ENCODE data around the gene TMEM144. TPM values are rescaled to one million over a fixed set of nuclear protein-coding genes. Genes with fewer than 3 reads are reported as not detected.

The TMEM144 gene
- total RNA-seq, 2 donors from 2014 or later, result 0.22 TPM; not detected in 1

DNA sequence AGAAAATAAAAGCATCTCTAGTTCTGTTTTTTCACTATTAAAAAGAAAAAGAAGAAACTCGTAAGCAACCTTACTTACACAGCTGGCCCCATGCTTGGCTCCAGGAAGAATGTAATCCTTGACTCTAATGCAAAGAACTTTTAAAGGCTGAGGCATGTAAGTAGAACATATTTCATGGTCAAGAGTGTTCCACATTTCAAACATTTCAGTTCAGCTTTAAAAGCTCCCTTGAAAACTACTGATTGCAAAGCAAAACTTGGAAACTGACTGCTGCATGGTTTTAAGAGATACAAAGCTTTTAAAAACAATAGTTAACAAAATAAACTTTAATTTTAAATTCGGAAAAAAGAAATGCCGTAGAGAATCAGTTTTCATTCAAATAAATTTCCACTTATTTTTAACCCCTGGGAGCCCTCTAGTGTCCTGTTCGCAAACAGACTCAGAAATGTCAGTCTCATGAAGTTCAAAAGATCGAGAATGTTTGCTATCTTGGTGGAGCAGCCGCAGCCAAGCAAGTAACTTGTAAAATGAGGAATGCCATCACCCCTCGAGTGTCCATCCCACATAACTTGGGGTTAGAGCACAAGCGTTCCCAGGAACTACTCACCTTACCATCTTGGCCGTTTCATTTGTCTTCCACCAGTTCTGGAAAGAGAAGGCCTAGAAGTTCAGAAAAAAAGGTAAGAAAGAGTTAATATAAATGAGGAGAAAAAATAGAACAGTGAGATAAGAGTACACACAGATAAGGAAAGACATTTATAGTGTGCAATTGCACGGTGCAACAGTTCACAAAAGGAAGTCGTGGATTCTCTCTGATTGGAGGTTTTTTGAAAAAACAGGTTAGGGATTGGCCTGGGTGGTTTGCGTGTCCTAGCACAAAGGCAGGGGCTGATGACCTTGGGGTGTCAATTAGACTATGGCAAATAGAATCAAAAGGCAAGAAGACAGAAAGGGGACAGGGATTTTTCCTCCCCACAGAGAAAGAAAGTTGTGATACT is 37.7 kb upstream of the TMEM144 start, which contains the start of gene GASK1B:
GASK1B (minus strand) TSS at position 765 of the 998 bp plus-strand sequence. CDS start 1,650 bp downstream, outside the sequence.
- no peak within 1 kb of the TSS for H3K27ac Mint-ChIP-seq
- no peak for ATAC-seq (replicated peaks in 1 of 2)
- H3K4me1 Mint-ChIP-seq (ENCODE audit: low read depth), result peaks cover 13% of the 10 kb centered on the region
- DNase-seq, result peak; percentile 7 to 14
- H3K27me3 Mint-ChIP-seq (ENCODE audit: low read depth), result peaks cover 34% of the 10 kb centered on the region
- no peaks in the 10 kb centered on the region for H3K9me3 Mint-ChIP-seq
- H3K4me3 Mint-ChIP-seq, result peak within 1 kb of the TSS in 1 of 2 donors; percentile 48
- H3K36me3 Mint-ChIP-seq (ENCODE audit: insufficient read depth in 2 of 2), result no peaks in the 10 kb centered on the region

DNA sequence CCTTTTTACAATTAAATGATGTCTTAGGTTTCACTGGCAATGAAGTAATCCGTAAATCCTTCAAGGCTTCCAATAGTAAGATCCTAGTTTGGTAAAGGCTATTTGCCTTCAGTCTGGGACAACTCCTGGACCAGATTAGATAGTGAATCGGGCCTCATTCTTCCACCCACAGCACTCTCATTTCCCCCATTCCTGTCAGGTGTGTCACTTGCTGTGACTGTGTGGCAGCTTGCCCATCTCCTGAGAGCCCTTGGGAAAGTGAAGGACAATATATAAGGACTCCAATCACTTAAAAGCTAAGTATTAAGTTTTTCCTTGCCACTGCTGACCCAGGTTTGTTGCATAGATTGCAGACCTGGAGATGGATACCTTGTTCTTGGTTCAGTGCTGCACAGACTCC is 34.2 kb upstream of the TMEM144 start:
- Mint-ChIP-seq H3K4me3 (no peak overlapping the region), H3K9me3 (no peaks in the 10 kb centered on the region), H3K27me3 (ENCODE audit: low read depth) (peaks cover 23% of the 10 kb centered on the region), H3K27ac (no peak overlapping the region), H3K36me3 (ENCODE audit: insufficient read depth in 2 of 2) (no peaks in the 10 kb centered on the region), H3K4me1 (ENCODE audit: low read depth) (peaks cover 6% of the 10 kb centered on the region)
- no peak for DNase-seq
- no peak for ATAC-seq (replicated peaks in 1 of 2)

DNA sequence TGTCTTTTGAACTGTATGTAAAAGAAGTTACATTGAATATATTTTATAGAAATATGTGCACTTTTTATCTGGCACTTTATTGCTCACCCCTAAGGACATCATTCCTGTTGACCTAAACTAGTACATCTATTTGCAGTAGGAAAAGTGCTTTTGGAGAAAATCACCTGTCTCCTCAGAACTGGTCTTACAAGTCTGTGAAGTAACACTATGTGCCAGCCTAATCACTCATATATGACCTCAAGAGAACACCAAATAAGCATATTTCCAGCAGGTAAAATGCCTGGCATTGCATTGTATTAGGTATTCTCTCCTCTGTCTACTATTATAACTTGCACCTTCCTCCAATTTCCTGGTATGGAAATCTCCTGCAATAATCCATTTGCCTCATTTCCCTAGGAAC is 33.5 kb upstream of the TMEM144 start:
- no peak overlapping the region for H3K27ac Mint-ChIP-seq
- H3K9me3 Mint-ChIP-seq, result no peaks in the 10 kb centered on the region
- no peak overlapping the region for H3K4me3 Mint-ChIP-seq
- peaks cover 4% of the 10 kb centered on the region for H3K4me1 Mint-ChIP-seq (ENCODE audit: low read depth)
- DNase-seq, result no peak
- H3K36me3 Mint-ChIP-seq (ENCODE audit: insufficient read depth in 2 of 2), result no peaks in the 10 kb centered on the region
- peaks cover 18% of the 10 kb centered on the region for H3K27me3 Mint-ChIP-seq (ENCODE audit: low read depth)
- ATAC-seq (replicated peaks in 1 of 2), result no peak

GRCh38 chr4:158179465-158179864 is 30.8 kb upstream of the TMEM144 start:
- DNase-seq (no peak), ATAC-seq (replicated peaks in 1 of 2) (no peak)
- H3K4me1 Mint-ChIP-seq (ENCODE audit: low read depth), result no peaks in the 10 kb centered on the region
- H3K9me3 Mint-ChIP-seq, result no peaks in the 10 kb centered on the region
- H3K4me3 Mint-ChIP-seq, result no peak overlapping the region
- H3K27me3 Mint-ChIP-seq (ENCODE audit: low read depth), result peaks cover 11% of the 10 kb centered on the region
- no peak overlapping the region for H3K27ac Mint-ChIP-seq
- no peaks in the 10 kb centered on the region for H3K36me3 Mint-ChIP-seq (ENCODE audit: insufficient read depth in 2 of 2)

- Mint-ChIP-seq H3K4me1 (ENCODE audit: low read depth) (no peaks in the 10 kb centered on the region), H3K4me3 (no peak overlapping the region), H3K27ac (no peak overlapping the region), H3K27me3 (ENCODE audit: low read depth) (peaks cover 17% of the 10 kb centered on the region), H3K9me3 (no peaks in the 10 kb centered on the region), H3K36me3 (ENCODE audit: insufficient read depth in 2 of 2) (no peaks in the 10 kb centered on the region)
- no peak for DNase-seq
- no peak for ATAC-seq (replicated peaks in 1 of 2)
Measured at GRCh38 chr4:158181906-158182305, 28.4 kb upstream of the TMEM144 start.

DNA sequence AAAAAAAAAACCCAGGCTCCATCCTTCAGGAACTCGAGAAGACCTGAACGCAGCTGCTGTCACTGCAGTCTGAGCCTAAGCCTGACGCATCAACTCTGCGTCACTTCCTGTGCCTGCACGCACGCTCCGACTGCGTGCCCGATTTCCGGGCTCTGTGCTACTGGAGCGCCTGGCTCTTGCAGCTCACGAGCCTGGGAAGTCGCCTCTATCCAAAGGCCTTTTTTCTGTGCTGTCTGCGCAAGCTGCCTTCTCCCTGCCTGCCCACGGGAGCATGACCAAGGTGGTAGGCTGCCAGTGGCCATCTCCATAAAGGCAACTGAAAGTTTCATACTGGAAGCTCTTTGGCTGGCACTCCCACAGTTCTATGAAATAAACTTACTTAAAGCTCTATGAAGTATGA is 27.6 kb upstream of the TMEM144 start:
- Mint-ChIP-seq H3K27me3 (ENCODE audit: low read depth) (peaks cover 17% of the 10 kb centered on the region), H3K9me3 (no peaks in the 10 kb centered on the region), H3K4me3 (no peak overlapping the region), H3K27ac (no peak overlapping the region), H3K4me1 (ENCODE audit: low read depth) (no peaks in the 10 kb centered on the region), H3K36me3 (ENCODE audit: insufficient read depth in 2 of 2) (no peaks in the 10 kb centered on the region)
- DNase-seq (no peak), ATAC-seq (replicated peaks in 1 of 2) (no peak)

DNA sequence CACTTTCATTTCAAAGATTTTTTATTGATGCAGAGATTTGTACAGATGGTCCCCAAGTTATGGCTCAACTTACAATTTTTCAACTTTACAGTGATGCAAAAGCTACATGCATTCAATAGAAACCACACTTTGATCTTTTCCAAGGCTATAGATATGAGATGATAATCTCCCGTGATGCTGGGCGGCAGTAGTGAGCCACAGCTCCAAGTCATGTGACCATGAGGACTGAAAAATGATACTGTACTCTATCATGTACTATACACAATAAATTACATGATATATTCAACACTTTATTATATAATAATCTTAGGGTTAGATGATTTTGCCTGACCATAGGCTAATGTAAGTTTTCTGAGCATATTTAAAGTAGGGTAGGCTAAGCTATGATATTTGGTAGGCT is 23.5 kb upstream of the TMEM144 start:
- H3K9me3 Mint-ChIP-seq, result no peaks in the 10 kb centered on the region
- ATAC-seq (replicated peaks in 1 of 2), result no peak
- H3K27ac Mint-ChIP-seq, result no peak overlapping the region
- no peaks in the 10 kb centered on the region for H3K36me3 Mint-ChIP-seq (ENCODE audit: insufficient read depth in 2 of 2)
- peaks cover 12% of the 10 kb centered on the region for H3K27me3 Mint-ChIP-seq (ENCODE audit: low read depth)
- no peaks in the 10 kb centered on the region for H3K4me1 Mint-ChIP-seq (ENCODE audit: low read depth)
- DNase-seq, result no peak
- no peak overlapping the region for H3K4me3 Mint-ChIP-seq

DNA sequence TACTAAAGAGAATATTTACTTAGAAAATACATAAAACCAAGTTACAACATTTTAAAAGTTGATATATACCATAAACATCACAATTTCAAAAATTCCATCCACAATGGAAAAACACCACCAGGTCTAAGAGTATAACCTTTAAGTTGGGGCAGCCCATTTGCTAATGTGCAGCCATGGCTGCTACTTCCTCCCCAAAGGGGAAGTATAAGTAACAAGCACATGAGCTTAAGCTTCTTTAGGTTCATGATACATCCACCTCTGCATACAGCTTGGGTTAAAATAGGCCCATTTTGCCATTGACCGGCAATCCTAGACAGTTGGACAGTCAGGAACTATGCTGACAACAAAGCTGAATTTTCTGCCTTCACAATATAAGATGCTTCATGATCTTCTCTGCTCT is 20.9 kb upstream of the TMEM144 start:
- H3K36me3 Mint-ChIP-seq (ENCODE audit: insufficient read depth in 2 of 2), result no peaks in the 10 kb centered on the region
- no peak for ATAC-seq (replicated peaks in 1 of 2)
- peaks cover 6% of the 10 kb centered on the region for H3K27me3 Mint-ChIP-seq (ENCODE audit: low read depth)
- no peak for DNase-seq
- H3K27ac Mint-ChIP-seq, result no peak overlapping the region
- H3K9me3 Mint-ChIP-seq, result no peaks in the 10 kb centered on the region
- peaks cover 5% of the 10 kb centered on the region for H3K4me1 Mint-ChIP-seq (ENCODE audit: low read depth)
- H3K4me3 Mint-ChIP-seq, result no peak overlapping the region

GRCh38 chr4:158190718-158191117 is 19.6 kb upstream of the TMEM144 start:
- no peaks in the 10 kb centered on the region for H3K9me3 Mint-ChIP-seq
- H3K4me1 Mint-ChIP-seq (ENCODE audit: low read depth), result peaks cover 5% of the 10 kb centered on the region
- no peak overlapping the region for H3K27ac Mint-ChIP-seq
- H3K27me3 Mint-ChIP-seq (ENCODE audit: low read depth), result peaks cover 6% of the 10 kb centered on the region
- no peaks in the 10 kb centered on the region for H3K36me3 Mint-ChIP-seq (ENCODE audit: insufficient read depth in 2 of 2)
- no peak for DNase-seq
- ATAC-seq (replicated peaks in 1 of 2), result no peak
- H3K4me3 Mint-ChIP-seq, result no peak overlapping the region

DNA sequence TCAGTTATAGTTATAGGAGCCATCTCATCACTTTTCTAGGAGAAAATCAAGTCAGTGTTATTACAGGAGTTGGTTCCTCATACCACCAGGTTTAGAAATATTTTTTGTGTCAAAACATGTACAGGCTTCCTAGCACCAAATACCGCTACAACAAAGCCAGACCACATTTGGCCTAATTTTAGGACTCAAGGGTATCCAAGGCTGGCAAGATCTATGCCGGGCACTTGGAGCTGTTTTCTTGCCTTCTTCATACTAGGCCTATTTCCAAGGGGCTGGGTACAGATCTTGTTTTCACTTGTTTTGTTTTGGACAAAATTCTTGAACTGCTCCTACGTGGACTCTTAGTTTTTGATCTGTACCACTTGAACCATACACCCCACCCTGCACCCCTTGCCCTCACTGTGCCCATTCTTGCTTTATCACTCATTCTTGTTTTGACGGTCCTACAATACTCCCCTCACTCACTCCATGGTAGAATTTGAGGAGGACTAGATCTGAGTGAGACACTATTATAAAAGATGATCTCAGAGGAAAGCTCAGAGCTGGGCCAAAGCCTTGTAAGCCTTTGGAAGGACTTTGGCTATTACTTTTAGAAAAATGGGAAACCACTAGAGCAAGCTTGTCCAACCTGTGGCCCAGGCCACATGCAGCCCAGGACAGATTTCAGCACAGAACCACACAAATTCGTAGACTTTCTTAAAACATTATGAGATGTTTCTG is 17.7 kb upstream of the TMEM144 start:
- no peak for ATAC-seq (replicated peaks in 1 of 2)

GRCh38 chr4:158193171-158193749 is 17.0 kb upstream of the TMEM144 start:
- no peak for ATAC-seq (replicated peaks in 1 of 2)
- peak overlapping the region; percentile 44 for H3K27ac Mint-ChIP-seq
- no peaks in the 10 kb centered on the region for H3K9me3 Mint-ChIP-seq
- no peaks in the 10 kb centered on the region for H3K36me3 Mint-ChIP-seq (ENCODE audit: insufficient read depth in 2 of 2)
- H3K27me3 Mint-ChIP-seq (ENCODE audit: low read depth), result no peaks in the 10 kb centered on the region
- H3K4me1 Mint-ChIP-seq (ENCODE audit: low read depth), result peaks cover 5% of the 10 kb centered on the region
- no peak for DNase-seq
- no peak overlapping the region for H3K4me3 Mint-ChIP-seq

More for the DNA sequence above, 17.7 kb upstream of the TMEM144 start:
- DNase-seq, result no peak
- Mint-ChIP-seq H3K27me3 (ENCODE audit: low read depth) (no peaks in the 10 kb centered on the region), H3K36me3 (ENCODE audit: insufficient read depth in 2 of 2) (no peaks in the 10 kb centered on the region), H3K4me1 (ENCODE audit: low read depth) (peaks cover 5% of the 10 kb centered on the region), H3K9me3 (no peaks in the 10 kb centered on the region), H3K27ac (no peak overlapping the region), H3K4me3 (no peak overlapping the region)

DNA sequence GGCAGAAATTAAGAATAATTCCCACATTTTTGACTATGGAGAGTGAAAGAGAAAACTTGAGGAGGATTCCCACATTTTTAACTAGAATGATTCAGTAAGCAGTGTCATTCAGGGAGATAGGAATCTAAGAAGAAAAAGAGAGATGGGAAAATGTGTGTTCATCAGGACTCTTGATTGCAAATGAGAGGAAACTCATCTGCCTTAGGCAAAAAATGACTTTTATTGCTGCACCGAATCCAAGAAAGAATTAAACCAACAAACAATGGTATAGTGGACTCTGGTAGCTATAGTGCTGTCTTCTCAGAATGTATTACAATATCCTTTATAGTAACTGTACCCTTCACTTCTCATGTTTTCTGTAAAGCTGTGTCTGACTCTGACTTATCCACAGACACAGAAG is 15.0 kb upstream of the TMEM144 start:
- no peaks in the 10 kb centered on the region for H3K27me3 Mint-ChIP-seq (ENCODE audit: low read depth)
- H3K4me1 Mint-ChIP-seq (ENCODE audit: low read depth), result peaks cover 5% of the 10 kb centered on the region
- no peak overlapping the region for H3K27ac Mint-ChIP-seq
- H3K4me3 Mint-ChIP-seq, result no peak overlapping the region
- no peaks in the 10 kb centered on the region for H3K36me3 Mint-ChIP-seq (ENCODE audit: insufficient read depth in 2 of 2)
- ATAC-seq (replicated peaks in 1 of 2) (no peak), DNase-seq (no peak)
- no peaks in the 10 kb centered on the region for H3K9me3 Mint-ChIP-seq

- ATAC-seq (replicated peaks in 1 of 2), result no peak
- no peaks in the 10 kb centered on the region for H3K27me3 Mint-ChIP-seq (ENCODE audit: low read depth)
- H3K4me3 Mint-ChIP-seq, result no peak overlapping the region
Measured at GRCh38 chr4:158197194-158197776, 13.0 kb upstream of the TMEM144 start.

More at GRCh38 chr4:158197194-158197776, 13.0 kb upstream of the TMEM144 start:
- no peak overlapping the region for H3K27ac Mint-ChIP-seq
- DNase-seq, result no peak
- no peaks in the 10 kb centered on the region for H3K36me3 Mint-ChIP-seq (ENCODE audit: insufficient read depth in 2 of 2)
- H3K4me1 Mint-ChIP-seq (ENCODE audit: low read depth), result peaks cover 5% of the 10 kb centered on the region
- no peaks in the 10 kb centered on the region for H3K9me3 Mint-ChIP-seq

Data from activated T-cell treated with anti-CD3 and anti-CD28 coated beads, Interleukin-2, amount 50 U/mL, for 72 hours (primary cell).